Kidney epithelial cell (primary cell): ENCODE measurements around the gene BCAN. TPM values are rescaled to one million over a fixed set of nuclear protein-coding genes. Genes with fewer than 3 reads are reported as not detected.

Source experiments
- DNase-seq: peaks from one replicate; pipeline ENCODE4 v3.0.0-alpha.2; 2010; ENCODE audit warnings: low read depth
- H3K27me3 ChIP-seq: 2 replicates; pipeline ENCODE4 v1.6.0; 2011; ENCODE audit warnings: low read length; ENCODE audit not compliant: control insufficient read depth, insufficient read depth
- H3K36me3 ChIP-seq: 2 replicates; pipeline ENCODE4 v1.5.1; 2011; ENCODE audit warnings: low read length; ENCODE audit not compliant: control insufficient read depth, insufficient read depth
- H3K4me3 ChIP-seq: 2 replicates; pipeline ENCODE4 v1.5.1; 2011; ENCODE audit warnings: low read depth, mild to moderate bottlenecking, control low read depth, low read length
- CTCF ChIP-seq: IDR thresholded peaks from 2 replicates; pipeline ENCODE4 v1.5.1; 2011; ENCODE audit warnings: mild to moderate bottlenecking, moderate library complexity, low read length, control low read depth, inconsistent platforms; ENCODE audit not compliant: insufficient read depth, poor library complexity, severe bottlenecking
- total RNA-seq: library from RNA; depleted of rRNA; stranded (reverse); fragments of >200 nt; gene quantifications from 2 replicates; pipeline ENCODE4 v1.2.3, GENCODE V29; 2015

BCAN gene
- total RNA-seq, 1 donor from 2014 or later: 0.17 TPM

- DNase-seq: no peak
- Histone ChIP-seq H3K27me3 (no peaks in the 10 kb centered on the region), H3K36me3 (peaks cover 2% of the 10 kb centered on the region), H3K4me3 (no peak overlapping the region)
- TF ChIP-seq CTCF: no peak
These were observed 54.8 kb downstream of the BCAN start for GRCh38 chr1:156696755-156697154.

DNA sequence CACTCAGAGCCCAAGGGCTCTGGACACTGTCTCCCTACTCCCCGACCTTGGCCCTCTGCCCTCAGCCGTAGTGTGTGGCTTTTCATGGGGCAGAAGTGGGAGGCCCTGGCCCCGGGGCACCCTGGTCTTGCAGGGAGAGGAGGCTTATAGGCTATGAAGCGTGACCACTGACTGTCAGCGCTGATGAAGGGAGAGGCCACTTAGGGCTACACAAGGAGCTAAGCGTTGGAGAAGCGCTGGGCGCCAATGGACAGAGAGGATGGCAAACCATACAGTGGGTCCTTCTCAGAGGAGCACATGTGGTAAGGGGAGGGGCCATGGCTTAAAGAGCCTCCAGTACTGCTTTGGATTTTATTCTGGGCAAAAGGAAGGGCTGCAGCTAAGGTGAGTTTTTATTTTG, 55.6 kb downstream of the BCAN start:
- H3K36me3 ChIP-seq: peaks cover 2% of the 10 kb centered on the region
- H3K4me3 ChIP-seq: no peak overlapping the region
- no peak for TF ChIP-seq CTCF
- DNase-seq: no peak
- H3K27me3 ChIP-seq: no peaks in the 10 kb centered on the region

- no peak for TF ChIP-seq CTCF
- Histone ChIP-seq H3K4me3 (no peak overlapping the region), H3K36me3 (peaks cover 2% of the 10 kb centered on the region), H3K27me3 (no peaks in the 10 kb centered on the region)
- no peak for DNase-seq
These were observed 57.1 kb downstream of the BCAN start for GRCh38 chr1:156698995-156699394.

DNA sequence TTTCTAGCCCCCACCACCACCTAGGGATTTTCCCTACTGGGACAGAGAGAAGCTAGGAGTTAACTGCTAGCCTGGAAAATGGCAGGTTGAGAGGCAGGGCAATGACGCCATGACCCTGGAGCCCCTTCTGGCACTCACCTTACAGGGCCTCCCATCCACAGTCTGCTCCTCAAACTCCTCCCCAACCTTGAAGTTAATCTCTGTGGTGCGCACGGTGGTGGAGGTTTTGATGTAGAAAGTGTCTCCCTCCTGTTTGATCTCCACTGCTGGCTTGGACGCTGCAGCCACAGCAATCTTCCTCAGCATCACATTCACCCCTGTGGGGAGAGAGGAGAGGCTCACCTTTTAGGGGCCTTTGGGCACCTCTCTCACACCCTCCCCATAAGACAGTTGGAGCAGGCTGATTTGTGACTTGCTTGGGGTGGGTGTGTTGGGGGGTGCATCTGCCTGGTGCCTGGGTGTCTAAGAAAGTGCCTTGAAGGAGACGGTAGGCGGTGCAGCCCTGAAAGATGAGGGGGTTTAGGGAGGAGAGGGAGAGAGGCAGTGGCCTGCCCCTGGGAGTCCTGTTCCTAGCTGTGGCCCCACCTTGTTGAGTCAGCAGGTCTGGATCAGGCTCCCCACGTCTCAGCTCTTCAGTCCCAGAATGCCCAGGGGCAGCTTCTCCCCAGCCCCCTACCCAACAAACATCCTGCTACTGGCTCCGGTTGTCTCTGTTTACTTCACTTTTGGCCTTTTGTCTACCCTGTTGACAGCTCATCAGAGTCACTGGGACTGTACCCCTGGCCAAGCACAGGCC, 59.0 kb downstream of the BCAN start:
- DNase-seq: no peak
- no peaks in the 10 kb centered on the region for H3K27me3 ChIP-seq
- no peak for TF ChIP-seq CTCF
- peaks cover 2% of the 10 kb centered on the region for H3K36me3 ChIP-seq
- H3K4me3 ChIP-seq: no peak overlapping the region

GRCh38 chr1:156703336-156703735, 61.4 kb downstream of the BCAN start:
- Histone ChIP-seq H3K27me3 (no peaks in the 10 kb centered on the region), H3K4me3 (no peak overlapping the region), H3K36me3 (peaks cover 2% of the 10 kb centered on the region)
- no peak for DNase-seq
- no peak for TF ChIP-seq CTCF

DNA sequence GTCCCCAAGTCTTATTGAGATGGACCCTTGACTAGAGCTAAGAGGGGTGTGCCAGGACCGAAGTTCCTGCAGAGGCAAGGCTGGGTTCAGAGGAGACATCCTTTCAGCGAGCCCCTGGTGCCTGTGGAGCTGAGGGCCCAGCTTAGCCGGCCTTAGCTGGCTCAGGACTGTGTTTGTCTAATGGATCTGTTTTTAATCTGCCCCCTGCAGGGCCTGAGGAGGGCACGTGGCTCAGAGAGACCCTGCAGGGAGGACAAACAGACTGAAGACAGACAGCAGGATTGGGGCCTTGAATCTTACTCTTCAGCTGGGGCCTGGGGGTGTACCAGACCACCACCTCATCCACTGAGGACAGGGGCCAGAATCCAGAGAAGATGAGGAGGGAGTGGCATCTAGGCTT, 61.8 kb downstream of the BCAN start:
- DNase-seq: no peak
- Histone ChIP-seq H3K27me3 (no peaks in the 10 kb centered on the region), H3K4me3 (no peak overlapping the region), H3K36me3 (peaks cover 2% of the 10 kb centered on the region)
- TF ChIP-seq CTCF: no peak
